ENCODE data around the gene ERMAP. TPM values are rescaled to one million over a fixed set of nuclear protein-coding genes. Genes with fewer than 3 reads are reported as not detected.

The ERMAP gene
- total RNA-seq, 1 donor from 2014 or later = 18.2 TPM

DNA sequence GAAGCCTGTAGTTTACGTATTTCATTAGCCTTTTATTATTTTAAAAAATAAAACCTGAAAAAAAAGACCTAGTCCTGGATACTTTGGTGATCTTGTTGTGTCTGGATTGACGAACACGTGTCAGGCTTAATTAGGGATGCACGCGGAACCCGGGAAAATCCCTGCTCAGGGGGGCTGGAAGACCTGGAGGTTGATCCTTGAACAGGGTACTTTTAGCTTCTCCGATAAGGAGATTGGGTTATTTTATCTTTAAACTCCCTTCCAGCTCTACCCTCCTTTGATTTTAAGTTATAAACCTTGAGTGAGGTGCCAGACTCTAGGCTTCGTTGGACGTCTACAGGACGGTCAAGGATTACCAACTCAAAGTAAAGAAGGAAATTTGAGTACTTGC is 28.9 kb downstream of the ERMAP start:
- no peaks in the 10 kb centered on the region for H3K9me3 ChIP-seq
- peaks cover 7% of the 10 kb centered on the region for H3K36me3 ChIP-seq
- peak overlapping the region; percentile 98 for H3K4me3 ChIP-seq
- ATAC-seq = no peak
- H3K27ac ChIP-seq = peak overlapping the region; percentile 89
- DNase-seq = no peak
- H3K27me3 ChIP-seq = no peaks in the 10 kb centered on the region
- peaks cover 16% of the 10 kb centered on the region for H3K4me1 ChIP-seq
- TF ChIP-seq, protein P1, sequence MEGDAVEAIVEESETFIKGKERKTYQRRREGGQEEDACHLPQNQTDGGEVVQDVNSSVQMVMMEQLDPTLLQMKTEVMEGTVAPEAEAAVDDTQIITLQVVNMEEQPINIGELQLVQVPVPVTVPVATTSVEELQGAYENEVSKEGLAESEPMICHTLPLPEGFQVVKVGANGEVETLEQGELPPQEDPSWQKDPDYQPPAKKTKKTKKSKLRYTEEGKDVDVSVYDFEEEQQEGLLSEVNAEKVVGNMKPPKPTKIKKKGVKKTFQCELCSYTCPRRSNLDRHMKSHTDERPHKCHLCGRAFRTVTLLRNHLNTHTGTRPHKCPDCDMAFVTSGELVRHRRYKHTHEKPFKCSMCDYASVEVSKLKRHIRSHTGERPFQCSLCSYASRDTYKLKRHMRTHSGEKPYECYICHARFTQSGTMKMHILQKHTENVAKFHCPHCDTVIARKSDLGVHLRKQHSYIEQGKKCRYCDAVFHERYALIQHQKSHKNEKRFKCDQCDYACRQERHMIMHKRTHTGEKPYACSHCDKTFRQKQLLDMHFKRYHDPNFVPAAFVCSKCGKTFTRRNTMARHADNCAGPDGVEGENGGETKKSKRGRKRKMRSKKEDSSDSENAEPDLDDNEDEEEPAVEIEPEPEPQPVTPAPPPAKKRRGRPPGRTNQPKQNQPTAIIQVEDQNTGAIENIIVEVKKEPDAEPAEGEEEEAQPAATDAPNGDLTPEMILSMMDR (IDR thresholded peaks at IDR 0.05) = no peak
- intact Hi-C loops (cut with DNase I) = no loop called here

DNA sequence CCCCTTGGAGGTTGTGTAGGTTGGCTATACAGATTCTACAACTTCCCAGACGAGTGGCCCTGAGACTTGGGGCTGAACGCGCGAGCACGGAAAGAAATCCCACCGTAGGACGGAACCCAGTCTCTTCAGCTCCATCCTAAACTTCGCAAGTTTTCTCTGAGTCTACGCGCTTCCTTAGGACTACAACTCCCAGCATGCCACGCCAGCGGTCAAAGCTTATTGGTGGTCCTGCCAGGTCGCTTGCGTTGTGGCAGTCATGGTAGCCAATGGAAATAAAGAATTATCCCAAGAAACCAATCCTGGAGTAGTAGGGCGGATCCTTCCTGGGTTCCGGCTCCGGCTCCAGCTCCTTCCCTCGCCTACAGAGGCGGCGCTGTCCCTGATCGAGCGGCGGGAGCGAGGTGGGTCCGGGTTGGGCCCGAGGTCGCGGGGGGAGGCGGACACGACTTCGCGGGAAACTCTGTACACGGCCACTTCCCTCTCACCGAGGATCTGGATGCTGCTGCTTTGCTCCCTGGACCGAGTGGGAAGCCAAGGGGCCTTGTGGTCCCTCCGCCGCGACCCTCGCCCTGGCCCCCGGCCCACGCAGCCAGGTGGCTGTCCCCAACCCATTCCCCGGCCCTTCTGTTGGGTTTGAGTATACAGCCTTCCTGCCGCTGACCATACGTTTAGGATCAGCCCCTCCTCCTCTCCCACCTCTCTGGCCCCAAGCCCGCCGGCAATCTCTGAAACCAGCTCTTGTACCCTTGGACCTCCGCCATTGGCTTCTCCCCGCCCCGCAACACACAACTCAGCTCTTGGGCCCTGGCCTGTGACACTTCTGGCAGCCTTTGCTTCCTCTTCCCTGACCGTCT is 29.6 kb downstream of the ERMAP start, which contains the start of gene ZNF691:
Gene ZNF691 (plus strand): TSS at position 357 of the 854 bp plus-strand sequence. CDS start 3,046 bp downstream, outside the sequence.
- H3K9me3 ChIP-seq = no peaks in the 10 kb centered on the region
- DNase-seq (peak; percentile 94), ATAC-seq (peak; percentile 99)
- peak within 1 kb of the TSS; percentile 98 for H3K4me3 ChIP-seq
- H3K27ac ChIP-seq = peak within 1 kb of the TSS; percentile 89
- peaks cover 16% of the 10 kb centered on the region for H3K4me1 ChIP-seq
- H3K27me3 ChIP-seq = no peaks in the 10 kb centered on the region
- TF ChIP-seq, protein P1 (IDR thresholded peaks at IDR 0.05) = peak; percentile 53
- peaks cover 13% of the 10 kb centered on the region for H3K36me3 ChIP-seq
- intact Hi-C loops (cut with DNase I) = no loop called here

DNA sequence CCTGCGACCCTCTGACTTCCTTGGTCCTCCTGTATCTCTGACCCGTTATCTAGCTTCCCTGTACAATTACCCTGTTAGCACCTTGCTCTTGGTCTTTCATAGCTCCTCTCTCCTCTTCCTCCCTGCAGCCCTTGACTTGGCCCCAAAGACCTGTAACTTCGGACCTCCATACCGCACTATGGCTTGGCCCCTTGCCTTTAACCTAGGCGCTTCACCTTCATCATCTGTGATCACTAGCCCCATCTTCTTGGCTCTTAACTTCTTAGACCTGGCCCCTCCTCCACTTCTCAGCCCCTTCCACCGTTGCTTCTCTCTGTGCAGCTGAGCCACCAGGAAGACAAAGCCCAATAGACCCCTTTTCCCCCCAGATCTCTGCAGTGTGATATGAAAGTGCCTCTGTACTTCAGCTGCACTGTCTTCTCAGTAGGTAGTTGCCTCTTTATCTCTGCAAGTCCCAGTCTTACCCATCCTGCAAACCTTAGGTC is 30.2 kb downstream of the ERMAP start:
- no peak for DNase-seq
- Histone ChIP-seq H3K4me1 (peaks cover 16% of the 10 kb centered on the region), H3K27ac (peak overlapping the region; percentile 89), H3K36me3 (peaks cover 20% of the 10 kb centered on the region), H3K9me3 (no peaks in the 10 kb centered on the region), H3K27me3 (no peaks in the 10 kb centered on the region), H3K4me3 (peak overlapping the region; percentile 98)
- no peak for ATAC-seq
- intact Hi-C loops (cut with DNase I) = no loop called here
- TF ChIP-seq, protein P1 (IDR thresholded peaks at IDR 0.05) = no peak

DNA sequence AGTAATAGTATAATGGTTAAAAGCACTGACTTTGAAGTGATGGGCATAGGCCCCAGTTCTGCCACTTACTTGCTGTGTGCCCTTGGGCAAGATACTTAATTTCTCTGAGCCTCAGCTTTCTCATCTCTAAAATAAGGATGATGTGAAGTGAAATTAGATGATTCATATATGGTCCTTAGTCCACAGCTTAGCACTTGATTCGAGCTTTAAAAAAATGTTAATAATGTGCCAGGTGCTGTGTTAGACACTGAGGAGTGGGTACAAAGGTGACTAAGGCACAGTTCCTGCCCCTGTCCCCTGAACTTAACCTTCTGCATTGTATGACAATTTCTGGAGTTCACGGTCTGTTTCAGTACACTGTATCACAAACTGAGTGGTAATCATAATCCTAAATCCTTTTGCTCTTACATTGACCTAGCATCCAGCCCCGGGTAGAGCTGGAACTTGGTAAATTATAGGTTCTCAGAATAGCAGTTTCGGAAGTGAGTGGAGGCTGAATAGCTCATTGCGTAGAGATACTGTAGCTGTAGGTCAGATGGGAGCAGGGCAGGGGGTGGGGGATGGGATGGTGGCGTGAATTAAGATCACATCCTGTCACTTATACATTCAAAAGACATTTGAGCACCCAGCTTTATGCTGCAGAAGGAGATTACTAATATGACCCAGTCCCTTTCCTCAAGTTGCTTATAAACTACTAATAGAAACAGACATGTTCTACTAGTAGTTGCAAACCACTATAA is 31.0 kb downstream of the ERMAP start:
- Histone ChIP-seq H3K4me3 (peak overlapping the region; percentile 98), H3K36me3 (peaks cover 21% of the 10 kb centered on the region), H3K9me3 (no peaks in the 10 kb centered on the region), H3K27me3 (no peaks in the 10 kb centered on the region), H3K27ac (no peak overlapping the region), H3K4me1 (peaks cover 16% of the 10 kb centered on the region)
- no peak for DNase-seq
- no peak for ATAC-seq
- intact Hi-C loops (cut with DNase I) = no loop called here
- TF ChIP-seq, protein P1 (IDR thresholded peaks at IDR 0.05) = no peak

DNA sequence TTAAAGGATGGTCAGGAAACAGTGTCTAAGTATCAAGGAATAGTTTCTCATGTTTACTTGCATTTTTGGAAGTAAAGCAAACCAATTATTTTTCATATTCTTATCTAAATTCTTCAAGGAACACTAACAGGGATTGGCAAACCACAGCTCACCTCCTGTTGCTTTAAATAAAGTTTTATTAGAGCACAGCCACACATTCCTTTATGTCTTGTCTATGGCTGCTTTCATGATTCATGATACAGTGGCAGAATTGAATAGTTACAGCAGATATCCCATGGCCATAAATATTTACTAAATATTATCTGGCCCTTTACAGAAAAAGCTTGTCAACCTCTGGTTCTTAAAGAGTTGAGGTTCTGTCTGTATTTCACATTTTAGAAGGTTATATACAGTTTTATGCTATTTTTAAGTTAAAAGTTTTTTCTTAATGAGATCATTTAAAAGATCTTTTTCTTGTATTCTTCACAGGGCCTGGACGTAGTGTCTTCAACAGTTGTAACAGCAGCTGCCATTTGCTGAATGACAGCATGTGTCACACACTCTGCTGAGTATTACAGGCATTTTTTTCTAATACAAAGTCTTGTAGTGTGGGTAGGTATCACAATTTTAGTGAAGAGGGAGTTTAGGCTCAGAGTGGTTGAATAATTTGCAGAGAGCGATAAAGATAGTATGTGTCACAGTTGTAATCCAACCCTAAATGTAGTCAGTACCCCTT is 32.1 kb downstream of the ERMAP start:
- TF ChIP-seq, protein P1 (IDR thresholded peaks at IDR 0.05) = no peak
- no peaks in the 10 kb centered on the region for H3K9me3 ChIP-seq
- no peak for DNase-seq
- no peak overlapping the region for H3K27ac ChIP-seq
- H3K27me3 ChIP-seq = no peaks in the 10 kb centered on the region
- H3K36me3 ChIP-seq = peaks cover 21% of the 10 kb centered on the region
- no peak for ATAC-seq
- peaks cover 16% of the 10 kb centered on the region for H3K4me1 ChIP-seq
- intact Hi-C loops (cut with DNase I) = no loop called here
- no peak overlapping the region for H3K4me3 ChIP-seq

All from upper lobe of right lung (tissue), 1 donor.